ENCODE results near the gene INAVA. TPM values are rescaled to one million over a fixed set of nuclear protein-coding genes. Genes with fewer than 3 reads are reported as not detected.

INAVA gene
- total and polyA plus RNA-seq, 2 of the 13 experiments (the other 11 are each of a cell fraction or from before 2014, with no cell fraction given): 6.0 to 13.5 TPM

DNA sequence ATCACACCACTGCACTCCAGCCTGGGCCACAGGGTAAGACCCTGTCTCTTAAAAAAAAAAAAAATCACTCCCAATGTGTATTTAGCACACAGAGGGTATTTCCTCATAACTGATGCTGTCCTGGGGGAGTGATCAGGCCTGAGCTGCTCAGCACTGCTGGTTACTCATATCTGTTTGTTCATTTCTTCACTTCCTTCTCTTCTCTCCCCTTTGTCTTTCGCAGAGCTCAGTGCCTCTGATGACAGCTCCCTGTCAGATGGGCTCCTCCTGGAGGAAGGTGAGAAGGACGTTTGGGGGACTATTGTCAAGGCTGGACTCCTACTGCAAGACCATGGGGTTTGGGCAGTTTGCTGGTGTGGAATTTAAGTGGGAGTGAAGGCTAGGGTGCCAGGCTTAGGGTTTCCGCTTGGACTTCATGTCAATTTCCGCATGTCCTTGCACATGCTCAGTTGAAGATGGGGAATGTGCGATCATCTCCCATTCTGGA is 13.0 kb downstream of the INAVA start (continued):
- TF ChIP-seq, protein P1, sequence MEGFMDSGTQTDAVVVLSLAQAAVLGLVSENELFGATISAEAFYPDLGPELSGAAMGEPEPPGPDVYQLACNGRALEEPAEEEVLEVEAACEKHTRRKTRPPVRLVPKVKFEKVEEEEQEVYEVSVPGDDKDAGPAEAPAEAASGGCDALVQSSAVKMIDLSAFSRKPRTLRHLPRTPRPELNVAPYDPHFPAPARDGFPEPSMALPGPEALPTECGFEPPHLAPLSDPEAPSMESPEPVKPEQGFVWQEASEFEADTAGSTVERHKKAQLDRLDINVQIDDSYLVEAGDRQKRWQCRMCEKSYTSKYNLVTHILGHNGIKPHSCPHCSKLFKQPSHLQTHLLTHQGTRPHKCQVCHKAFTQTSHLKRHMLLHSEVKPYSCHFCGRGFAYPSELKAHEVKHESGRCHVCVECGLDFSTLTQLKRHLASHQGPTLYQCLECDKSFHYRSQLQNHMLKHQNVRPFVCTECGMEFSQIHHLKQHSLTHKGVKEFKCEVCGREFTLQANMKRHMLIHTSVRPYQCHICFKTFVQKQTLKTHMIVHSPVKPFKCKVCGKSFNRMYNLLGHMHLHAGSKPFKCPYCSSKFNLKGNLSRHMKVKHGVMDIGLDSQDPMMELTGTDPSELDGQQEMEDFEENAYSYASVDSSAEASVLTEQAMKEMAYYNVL (CRISPR knock-in tag; IDR thresholded peaks at IDR 0.05; ENCODE audit: borderline replicate concordance): peak; percentile 97
- peak; percentile 42 for TF ChIP-seq SAP130 (CRISPR knock-in tag; IDR thresholded peaks at IDR 0.05; ENCODE audit: low read depth)
- TF ChIP-seq, protein P2, sequence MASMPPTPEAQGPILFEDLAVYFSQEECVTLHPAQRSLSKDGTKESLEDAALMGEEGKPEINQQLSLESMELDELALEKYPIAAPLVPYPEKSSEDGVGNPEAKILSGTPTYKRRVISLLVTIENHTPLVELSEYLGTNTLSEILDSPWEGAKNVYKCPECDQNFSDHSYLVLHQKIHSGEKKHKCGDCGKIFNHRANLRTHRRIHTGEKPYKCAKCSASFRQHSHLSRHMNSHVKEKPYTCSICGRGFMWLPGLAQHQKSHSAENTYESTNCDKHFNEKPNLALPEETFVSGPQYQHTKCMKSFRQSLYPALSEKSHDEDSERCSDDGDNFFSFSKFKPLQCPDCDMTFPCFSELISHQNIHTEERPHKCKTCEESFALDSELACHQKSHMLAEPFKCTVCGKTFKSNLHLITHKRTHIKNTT (CRISPR knock-in tag; IDR thresholded peaks at IDR 0.05): no peak
- no peak for TF ChIP-seq ZNF274 (CRISPR knock-in tag; IDR thresholded peaks at IDR 0.05)
- no peak for TF ChIP-seq MAFF (IDR thresholded peaks at IDR 0.05; ENCODE audit: low read depth, low read length)
- TF ChIP-seq ZNF746 (CRISPR knock-in tag; IDR thresholded peaks at IDR 0.05): no peak
- TF ChIP-seq ZNF670 (CRISPR knock-in tag; IDR thresholded peaks at IDR 0.05; ENCODE audit: borderline replicate concordance): no peak
- TF ChIP-seq ZNF7 (CRISPR knock-in tag; IDR thresholded peaks at IDR 0.05): no peak
- TF ChIP-seq MTF1 (CRISPR knock-in tag; IDR thresholded peaks at IDR 0.05): no peak
- TF ChIP-seq ZNF776 (CRISPR knock-in tag; IDR thresholded peaks at IDR 0.05): no peak
- TF ChIP-seq, protein P3, sequence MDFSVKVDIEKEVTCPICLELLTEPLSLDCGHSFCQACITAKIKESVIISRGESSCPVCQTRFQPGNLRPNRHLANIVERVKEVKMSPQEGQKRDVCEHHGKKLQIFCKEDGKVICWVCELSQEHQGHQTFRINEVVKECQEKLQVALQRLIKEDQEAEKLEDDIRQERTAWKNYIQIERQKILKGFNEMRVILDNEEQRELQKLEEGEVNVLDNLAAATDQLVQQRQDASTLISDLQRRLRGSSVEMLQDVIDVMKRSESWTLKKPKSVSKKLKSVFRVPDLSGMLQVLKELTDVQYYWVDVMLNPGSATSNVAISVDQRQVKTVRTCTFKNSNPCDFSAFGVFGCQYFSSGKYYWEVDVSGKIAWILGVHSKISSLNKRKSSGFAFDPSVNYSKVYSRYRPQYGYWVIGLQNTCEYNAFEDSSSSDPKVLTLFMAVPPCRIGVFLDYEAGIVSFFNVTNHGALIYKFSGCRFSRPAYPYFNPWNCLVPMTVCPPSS (IDR thresholded peaks at IDR 0.05): no peak
- TF ChIP-seq ZMAT3 (CRISPR knock-in tag; conservative IDR thresholded peaks at IDR 0.05): no peak
- TF ChIP-seq BCL6 (CRISPR knock-in tag; IDR thresholded peaks at IDR 0.05): no peak; the same call in 1 of the 2 replicates
- no peak for TF ChIP-seq ZNF430 (CRISPR knock-in tag; IDR thresholded peaks at IDR 0.05)
- no peak for TF ChIP-seq ATRX (CRISPR knock-in tag; IDR thresholded peaks at IDR 0.05; ENCODE audit: borderline replicate concordance)
- TF ChIP-seq, protein P4, sequence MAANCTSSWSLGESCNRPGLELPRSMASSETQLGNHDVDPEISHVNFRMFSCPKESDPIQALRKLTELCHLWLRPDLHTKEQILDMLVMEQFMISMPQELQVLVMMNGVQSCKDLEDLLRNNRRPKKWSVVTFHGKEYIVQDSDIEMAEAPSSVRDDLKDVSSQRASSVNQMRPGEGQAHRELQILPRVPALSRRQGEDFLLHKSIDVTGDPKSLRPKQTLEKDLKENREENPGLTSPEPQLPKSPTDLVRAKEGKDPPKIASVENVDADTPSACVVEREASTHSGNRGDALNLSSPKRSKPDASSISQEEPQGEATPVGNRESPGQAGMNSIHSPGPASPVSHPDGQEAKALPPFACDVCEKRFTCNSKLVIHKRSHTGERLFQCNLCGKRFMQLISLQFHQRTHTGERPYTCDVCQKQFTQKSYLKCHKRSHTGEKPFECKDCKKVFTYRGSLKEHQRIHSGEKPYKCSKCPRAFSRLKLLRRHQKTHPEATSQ (CRISPR knock-in tag; IDR thresholded peaks at IDR 0.05; ENCODE audit: borderline replicate concordance): no peak
- no peak for TF ChIP-seq MYC (CRISPR knock-in tag; IDR thresholded peaks at IDR 0.05; ENCODE audit: borderline replicate concordance)
- peak; percentile 37 for TF ChIP-seq SKI (IDR thresholded peaks at IDR 0.05; ENCODE audit: partially characterized antibody)
- TF ChIP-seq ZBTB1 (CRISPR knock-in tag; IDR thresholded peaks at IDR 0.05; ENCODE audit: borderline replicate concordance): no peak
- no peak for TF ChIP-seq ZFP36L2 (CRISPR knock-in tag; IDR thresholded peaks at IDR 0.05)
- TF ChIP-seq SNAPC2 (CRISPR knock-in tag; IDR thresholded peaks at IDR 0.05): no peak
- no peak for TF ChIP-seq POGZ (CRISPR knock-in tag; IDR thresholded peaks at IDR 0.05)
- TF ChIP-seq FOXA3 (CRISPR knock-in tag; IDR thresholded peaks at IDR 0.05): peak; percentile 69
- TF ChIP-seq, protein P5, sequence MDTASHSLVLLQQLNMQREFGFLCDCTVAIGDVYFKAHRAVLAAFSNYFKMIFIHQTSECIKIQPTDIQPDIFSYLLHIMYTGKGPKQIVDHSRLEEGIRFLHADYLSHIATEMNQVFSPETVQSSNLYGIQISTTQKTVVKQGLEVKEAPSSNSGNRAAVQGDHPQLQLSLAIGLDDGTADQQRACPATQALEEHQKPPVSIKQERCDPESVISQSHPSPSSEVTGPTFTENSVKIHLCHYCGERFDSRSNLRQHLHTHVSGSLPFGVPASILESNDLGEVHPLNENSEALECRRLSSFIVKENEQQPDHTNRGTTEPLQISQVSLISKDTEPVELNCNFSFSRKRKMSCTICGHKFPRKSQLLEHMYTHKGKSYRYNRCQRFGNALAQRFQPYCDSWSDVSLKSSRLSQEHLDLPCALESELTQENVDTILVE (CRISPR knock-in tag; IDR thresholded peaks at IDR 0.05): no peak
- TF ChIP-seq, protein P6, sequence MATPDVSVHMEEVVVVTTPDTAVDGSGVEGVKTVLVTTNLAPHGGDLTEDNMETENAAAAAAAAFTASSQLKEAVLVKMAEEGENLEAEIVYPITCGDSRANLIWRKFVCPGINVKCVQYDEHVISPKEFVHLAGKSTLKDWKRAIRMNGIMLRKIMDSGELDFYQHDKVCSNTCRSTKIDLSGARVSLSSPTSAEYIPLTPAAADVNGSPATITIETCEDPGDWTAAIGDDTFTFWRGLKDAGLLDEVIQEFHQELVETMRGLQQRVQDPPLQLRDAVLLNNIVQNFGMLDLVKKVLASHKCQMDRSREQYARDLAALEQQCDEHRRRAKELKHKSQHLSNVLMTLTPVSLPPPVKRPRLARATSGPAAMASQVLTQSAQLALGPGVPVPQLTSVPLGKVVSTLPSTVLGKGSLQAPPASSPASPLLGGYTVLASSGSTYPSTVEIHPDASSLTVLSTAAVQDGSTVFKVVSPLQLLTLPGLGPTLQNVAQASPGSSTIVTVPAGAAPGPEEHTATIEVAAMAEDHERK (CRISPR knock-in tag; IDR thresholded peaks at IDR 0.05; ENCODE audit: low read depth): no peak
